ENCODE measurements around the gene PRLR. TPM values are rescaled to one million over a fixed set of nuclear protein-coding genes. Genes with fewer than 3 reads are reported as not detected.

PRLR gene
- total and polyA plus RNA-seq, 2 experiments from 2014 or later = 21.8 to 99.8 TPM

GRCh38 chr5:35009019-35009418 is 221.3 kb downstream of the PRLR start:
- no peak overlapping the region for H3K4me2 ChIP-seq
- H3K27ac ChIP-seq = no peak overlapping the region
- H3K9me2 ChIP-seq (replicated peaks; ENCODE audit: insufficient read depth) = no peaks in the 10 kb centered on the region
- H3K36me3 ChIP-seq (replicated peaks; ENCODE audit: insufficient read depth, low read depth) = no peaks in the 10 kb centered on the region
- H3K9me3 ChIP-seq (ENCODE audit: low read depth) = no peaks in the 10 kb centered on the region
- no peaks in the 10 kb centered on the region for H3K27me3 ChIP-seq
- H3K4me3 ChIP-seq = no peak overlapping the region
- no peaks in the 10 kb centered on the region for H4K20me1 ChIP-seq (ENCODE audit: insufficient read depth, poor library complexity, severe bottlenecking)
- no peaks in the 10 kb centered on the region for H3K79me2 ChIP-seq
- WGBS (ENCODE audit: low lambda C conversion rate, missing lambda C conversion rate) = 68% methylated on average over 2 of the region's 2 CpGs
- no peaks in the 10 kb centered on the region for H3K4me1 ChIP-seq (ENCODE audit: insufficient read depth)
- no peak overlapping the region for H2AFZ ChIP-seq
- TF ChIP-seq EZH2 (IDR thresholded peaks at IDR 0.05; ENCODE audit: borderline replicate concordance) = no peak
- no peak for TF ChIP-seq EZH2phosphoT487 (IDR thresholded peaks at IDR 0.05; ENCODE audit: low read depth, severe bottlenecking, unreplicated experiment)
- TF ChIP-seq, protein P1, sequence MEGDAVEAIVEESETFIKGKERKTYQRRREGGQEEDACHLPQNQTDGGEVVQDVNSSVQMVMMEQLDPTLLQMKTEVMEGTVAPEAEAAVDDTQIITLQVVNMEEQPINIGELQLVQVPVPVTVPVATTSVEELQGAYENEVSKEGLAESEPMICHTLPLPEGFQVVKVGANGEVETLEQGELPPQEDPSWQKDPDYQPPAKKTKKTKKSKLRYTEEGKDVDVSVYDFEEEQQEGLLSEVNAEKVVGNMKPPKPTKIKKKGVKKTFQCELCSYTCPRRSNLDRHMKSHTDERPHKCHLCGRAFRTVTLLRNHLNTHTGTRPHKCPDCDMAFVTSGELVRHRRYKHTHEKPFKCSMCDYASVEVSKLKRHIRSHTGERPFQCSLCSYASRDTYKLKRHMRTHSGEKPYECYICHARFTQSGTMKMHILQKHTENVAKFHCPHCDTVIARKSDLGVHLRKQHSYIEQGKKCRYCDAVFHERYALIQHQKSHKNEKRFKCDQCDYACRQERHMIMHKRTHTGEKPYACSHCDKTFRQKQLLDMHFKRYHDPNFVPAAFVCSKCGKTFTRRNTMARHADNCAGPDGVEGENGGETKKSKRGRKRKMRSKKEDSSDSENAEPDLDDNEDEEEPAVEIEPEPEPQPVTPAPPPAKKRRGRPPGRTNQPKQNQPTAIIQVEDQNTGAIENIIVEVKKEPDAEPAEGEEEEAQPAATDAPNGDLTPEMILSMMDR (IDR thresholded peaks at IDR 0.05; ENCODE audit: poor library complexity) = no peak
- no peak for DNase-seq (ENCODE audit: low spot score)

- H4K20me1 ChIP-seq (ENCODE audit: insufficient read depth, poor library complexity, severe bottlenecking) = no peaks in the 10 kb centered on the region
- WGBS (ENCODE audit: low lambda C conversion rate, missing lambda C conversion rate) = 97% methylated on average over 1 of the region's 1 CpG
- H3K4me1 ChIP-seq (ENCODE audit: insufficient read depth) = no peaks in the 10 kb centered on the region
- no peaks in the 10 kb centered on the region for H3K79me2 ChIP-seq
- DNase-seq (ENCODE audit: low spot score) = no peak
- TF ChIP-seq EZH2phosphoT487 (IDR thresholded peaks at IDR 0.05; ENCODE audit: low read depth, severe bottlenecking, unreplicated experiment) (no peak), EZH2 (IDR thresholded peaks at IDR 0.05; ENCODE audit: borderline replicate concordance) (no peak)
- TF ChIP-seq, protein P1 (IDR thresholded peaks at IDR 0.05; ENCODE audit: poor library complexity) = no peak
- no peaks in the 10 kb centered on the region for H3K36me3 ChIP-seq (replicated peaks; ENCODE audit: insufficient read depth, low read depth)
- H3K27ac ChIP-seq = no peak overlapping the region
- no peaks in the 10 kb centered on the region for H3K9me3 ChIP-seq (ENCODE audit: low read depth)
- no peaks in the 10 kb centered on the region for H3K27me3 ChIP-seq
- no peak overlapping the region for H2AFZ ChIP-seq
- no peaks in the 10 kb centered on the region for H3K9me2 ChIP-seq (replicated peaks; ENCODE audit: insufficient read depth)
- no peak overlapping the region for H3K4me2 ChIP-seq
- no peak overlapping the region for H3K4me3 ChIP-seq
Measured at GRCh38 chr5:35004771-35005170, 225.5 kb downstream of the PRLR start.

- Histone ChIP-seq H3K4me1 (ENCODE audit: insufficient read depth) (no peaks in the 10 kb centered on the region), H4K20me1 (ENCODE audit: insufficient read depth, poor library complexity, severe bottlenecking) (no peaks in the 10 kb centered on the region), H3K27ac (no peak overlapping the region), H3K27me3 (no peaks in the 10 kb centered on the region), H2AFZ (no peak overlapping the region), H3K9me3 (ENCODE audit: low read depth) (no peaks in the 10 kb centered on the region), H3K9me2 (replicated peaks; ENCODE audit: insufficient read depth) (no peaks in the 10 kb centered on the region), H3K4me3 (no peak overlapping the region), H3K4me2 (no peak overlapping the region), H3K36me3 (replicated peaks; ENCODE audit: insufficient read depth, low read depth) (no peaks in the 10 kb centered on the region), H3K79me2 (no peaks in the 10 kb centered on the region)
- TF ChIP-seq EZH2 (IDR thresholded peaks at IDR 0.05; ENCODE audit: borderline replicate concordance) = no peak
- TF ChIP-seq, protein P1 (IDR thresholded peaks at IDR 0.05; ENCODE audit: poor library complexity) = no peak
- no peak for TF ChIP-seq EZH2phosphoT487 (IDR thresholded peaks at IDR 0.05; ENCODE audit: low read depth, severe bottlenecking, unreplicated experiment)
- 85% methylated on average over 5 of the region's 5 CpGs for WGBS (ENCODE audit: low lambda C conversion rate, missing lambda C conversion rate)
- DNase-seq (ENCODE audit: low spot score) = no peak
Measured at GRCh38 chr5:35004200-35004599, 226.1 kb downstream of the PRLR start.

Data from hepatocyte (in vitro differentiated cells).